ENCODE measurements around the gene ECI1. TPM values are rescaled to one million over a fixed set of nuclear protein-coding genes. Genes with fewer than 3 reads are reported as not detected.
A peak's percentile ranks its signal among the peaks of the same experiment; 100 is the strongest.

ECI1 gene
- total and polyA plus RNA-seq, 2 of the 13 experiments (the other 11 are each of a cell fraction or from before 2014, with no cell fraction given): 82.0 to 102 TPM

DNA sequence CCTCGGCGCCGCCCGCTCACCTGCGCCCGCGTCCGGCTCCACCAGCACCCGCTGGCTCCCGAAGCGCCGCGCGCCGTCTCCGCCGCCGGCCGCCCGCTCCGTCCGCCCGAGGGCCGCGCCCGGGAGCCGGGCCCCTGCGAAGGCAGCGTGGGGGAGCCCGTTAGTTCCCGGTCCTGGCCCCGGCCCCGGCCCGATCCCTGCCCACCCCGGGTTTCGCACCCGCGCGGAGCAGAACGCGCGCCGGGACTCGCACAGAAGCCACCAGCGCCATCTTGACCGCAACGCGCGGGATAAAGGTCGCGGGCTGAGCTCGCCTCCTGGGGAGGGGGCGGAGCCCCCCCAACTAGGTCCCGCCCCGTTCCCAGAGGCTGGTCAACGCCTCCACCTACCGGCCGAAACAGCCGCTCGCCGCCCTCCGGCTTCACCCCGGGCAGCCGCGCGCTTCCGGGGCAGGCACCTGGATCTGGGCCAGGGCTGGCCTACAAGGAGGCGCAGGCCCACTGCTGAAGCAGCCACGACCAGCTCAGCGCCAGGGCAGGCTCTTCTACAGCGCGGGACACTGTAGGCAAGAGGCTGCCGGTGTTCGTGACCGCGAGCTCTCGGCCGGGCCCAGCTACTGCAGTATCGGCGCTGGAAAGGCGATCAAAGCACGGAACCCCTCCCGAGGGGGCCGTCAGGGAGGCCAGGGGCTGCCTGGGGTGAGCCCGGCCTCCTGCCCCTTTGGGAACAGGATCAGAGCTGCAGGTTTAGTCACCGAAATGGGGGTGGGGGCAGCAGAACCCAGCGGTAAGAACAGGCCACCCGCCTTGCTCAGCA lies at the start of gene ECI1 (continued):
- TF ChIP-seq ATRX (CRISPR knock-in tag; IDR thresholded peaks at IDR 0.05; ENCODE audit: borderline replicate concordance): no peak
- TF ChIP-seq, protein P1, sequence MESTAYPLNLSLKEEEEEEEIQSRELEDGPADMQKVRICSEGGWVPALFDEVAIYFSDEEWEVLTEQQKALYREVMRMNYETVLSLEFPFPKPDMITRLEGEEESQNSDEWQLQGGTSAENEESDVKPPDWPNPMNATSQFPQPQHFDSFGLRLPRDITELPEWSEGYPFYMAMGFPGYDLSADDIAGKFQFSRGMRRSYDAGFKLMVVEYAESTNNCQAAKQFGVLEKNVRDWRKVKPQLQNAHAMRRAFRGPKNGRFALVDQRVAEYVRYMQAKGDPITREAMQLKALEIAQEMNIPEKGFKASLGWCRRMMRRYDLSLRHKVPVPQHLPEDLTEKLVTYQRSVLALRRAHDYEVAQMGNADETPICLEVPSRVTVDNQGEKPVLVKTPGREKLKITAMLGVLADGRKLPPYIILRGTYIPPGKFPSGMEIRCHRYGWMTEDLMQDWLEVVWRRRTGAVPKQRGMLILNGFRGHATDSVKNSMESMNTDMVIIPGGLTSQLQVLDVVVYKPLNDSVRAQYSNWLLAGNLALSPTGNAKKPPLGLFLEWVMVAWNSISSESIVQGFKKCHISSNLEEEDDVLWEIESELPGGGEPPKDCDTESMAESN (CRISPR knock-in tag; conservative IDR thresholded peaks at IDR 0.05): peak; percentile 73; the same call in 1 of the 2 replicates
- TF ChIP-seq, protein P2, sequence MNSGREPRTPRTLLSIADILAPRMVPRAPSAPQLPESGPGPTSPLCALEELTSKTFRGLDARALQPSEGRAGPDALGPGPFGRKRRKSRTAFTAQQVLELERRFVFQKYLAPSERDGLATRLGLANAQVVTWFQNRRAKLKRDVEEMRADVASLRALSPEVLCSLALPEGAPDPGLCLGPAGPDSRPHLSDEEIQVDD (CRISPR knock-in tag; IDR thresholded peaks at IDR 0.05; ENCODE audit: borderline replicate concordance): no peak
- TF ChIP-seq BORCS8-MEF2B (CRISPR knock-in tag; IDR thresholded peaks at IDR 0.05): peak; percentile 60; the same call in 1 of the 2 replicates
- peak; percentile 84 for TF ChIP-seq HOXA3 (CRISPR knock-in tag; IDR thresholded peaks at IDR 0.05)
- TF ChIP-seq, protein P3, sequence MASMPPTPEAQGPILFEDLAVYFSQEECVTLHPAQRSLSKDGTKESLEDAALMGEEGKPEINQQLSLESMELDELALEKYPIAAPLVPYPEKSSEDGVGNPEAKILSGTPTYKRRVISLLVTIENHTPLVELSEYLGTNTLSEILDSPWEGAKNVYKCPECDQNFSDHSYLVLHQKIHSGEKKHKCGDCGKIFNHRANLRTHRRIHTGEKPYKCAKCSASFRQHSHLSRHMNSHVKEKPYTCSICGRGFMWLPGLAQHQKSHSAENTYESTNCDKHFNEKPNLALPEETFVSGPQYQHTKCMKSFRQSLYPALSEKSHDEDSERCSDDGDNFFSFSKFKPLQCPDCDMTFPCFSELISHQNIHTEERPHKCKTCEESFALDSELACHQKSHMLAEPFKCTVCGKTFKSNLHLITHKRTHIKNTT (CRISPR knock-in tag; IDR thresholded peaks at IDR 0.05): no peak
- TF ChIP-seq, protein P4, sequence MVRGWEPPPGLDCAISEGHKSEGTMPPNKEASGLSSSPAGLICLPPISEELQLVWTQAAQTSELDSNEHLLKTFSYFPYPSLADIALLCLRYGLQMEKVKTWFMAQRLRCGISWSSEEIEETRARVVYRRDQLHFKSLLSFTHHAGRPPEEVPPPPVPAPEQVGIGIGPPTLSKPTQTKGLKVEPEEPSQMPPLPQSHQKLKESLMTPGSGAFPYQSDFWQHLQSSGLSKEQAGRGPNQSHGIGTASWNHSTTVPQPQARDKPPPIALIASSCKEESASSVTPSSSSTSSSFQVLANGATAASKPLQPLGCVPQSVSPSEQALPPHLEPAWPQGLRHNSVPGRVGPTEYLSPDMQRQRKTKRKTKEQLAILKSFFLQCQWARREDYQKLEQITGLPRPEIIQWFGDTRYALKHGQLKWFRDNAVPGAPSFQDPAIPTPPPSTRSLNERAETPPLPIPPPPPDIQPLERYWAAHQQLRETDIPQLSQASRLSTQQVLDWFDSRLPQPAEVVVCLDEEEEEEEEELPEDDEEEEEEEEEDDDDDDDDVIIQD (CRISPR knock-in tag; IDR thresholded peaks at IDR 0.05; ENCODE audit: low read depth): peak; percentile 63
- no peak for TF ChIP-seq NKX3-1 (CRISPR knock-in tag; IDR thresholded peaks at IDR 0.05)
- TF ChIP-seq, protein P5, sequence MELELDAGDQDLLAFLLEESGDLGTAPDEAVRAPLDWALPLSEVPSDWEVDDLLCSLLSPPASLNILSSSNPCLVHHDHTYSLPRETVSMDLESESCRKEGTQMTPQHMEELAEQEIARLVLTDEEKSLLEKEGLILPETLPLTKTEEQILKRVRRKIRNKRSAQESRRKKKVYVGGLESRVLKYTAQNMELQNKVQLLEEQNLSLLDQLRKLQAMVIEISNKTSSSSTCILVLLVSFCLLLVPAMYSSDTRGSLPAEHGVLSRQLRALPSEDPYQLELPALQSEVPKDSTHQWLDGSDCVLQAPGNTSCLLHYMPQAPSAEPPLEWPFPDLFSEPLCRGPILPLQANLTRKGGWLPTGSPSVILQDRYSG (CRISPR knock-in tag; IDR thresholded peaks at IDR 0.05): 0 out of 2 replicates have a peak, but pooled peaks have one; percentile 23
- TF ChIP-seq, protein P6, sequence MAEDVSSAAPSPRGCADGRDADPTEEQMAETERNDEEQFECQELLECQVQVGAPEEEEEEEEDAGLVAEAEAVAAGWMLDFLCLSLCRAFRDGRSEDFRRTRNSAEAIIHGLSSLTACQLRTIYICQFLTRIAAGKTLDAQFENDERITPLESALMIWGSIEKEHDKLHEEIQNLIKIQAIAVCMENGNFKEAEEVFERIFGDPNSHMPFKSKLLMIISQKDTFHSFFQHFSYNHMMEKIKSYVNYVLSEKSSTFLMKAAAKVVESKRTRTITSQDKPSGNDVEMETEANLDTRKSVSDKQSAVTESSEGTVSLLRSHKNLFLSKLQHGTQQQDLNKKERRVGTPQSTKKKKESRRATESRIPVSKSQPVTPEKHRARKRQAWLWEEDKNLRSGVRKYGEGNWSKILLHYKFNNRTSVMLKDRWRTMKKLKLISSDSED (CRISPR knock-in tag; IDR thresholded peaks at IDR 0.05): no peak
- TF ChIP-seq TBL1XR1 (IDR thresholded peaks at IDR 0.05; ENCODE audit: borderline replicate concordance, low read length, partially characterized antibody): peak; percentile 88
- TF ChIP-seq, protein P7, sequence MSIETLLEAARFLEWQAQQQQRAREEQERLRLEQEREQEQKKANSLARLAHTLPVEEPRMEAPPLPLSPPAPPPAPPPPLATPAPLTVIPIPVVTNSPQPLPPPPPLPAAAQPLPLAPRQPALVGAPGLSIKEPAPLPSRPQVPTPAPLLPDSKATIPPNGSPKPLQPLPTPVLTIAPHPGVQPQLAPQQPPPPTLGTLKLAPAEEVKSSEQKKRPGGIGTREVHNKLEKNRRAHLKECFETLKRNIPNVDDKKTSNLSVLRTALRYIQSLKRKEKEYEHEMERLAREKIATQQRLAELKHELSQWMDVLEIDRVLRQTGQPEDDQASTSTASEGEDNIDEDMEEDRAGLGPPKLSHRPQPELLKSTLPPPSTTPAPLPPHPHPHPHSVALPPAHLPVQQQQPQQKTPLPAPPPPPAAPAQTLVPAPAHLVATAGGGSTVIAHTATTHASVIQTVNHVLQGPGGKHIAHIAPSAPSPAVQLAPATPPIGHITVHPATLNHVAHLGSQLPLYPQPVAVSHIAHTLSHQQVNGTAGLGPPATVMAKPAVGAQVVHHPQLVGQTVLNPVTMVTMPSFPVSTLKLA (IDR thresholded peaks at IDR 0.05): 0 out of 2 replicates have a peak, but pooled peaks have one; percentile 17
- peak; percentile 49; the same call in 1 of the 2 replicates for TF ChIP-seq ZMYM3 (CRISPR knock-in tag; IDR thresholded peaks at IDR 0.05)
- TF ChIP-seq, protein P8, sequence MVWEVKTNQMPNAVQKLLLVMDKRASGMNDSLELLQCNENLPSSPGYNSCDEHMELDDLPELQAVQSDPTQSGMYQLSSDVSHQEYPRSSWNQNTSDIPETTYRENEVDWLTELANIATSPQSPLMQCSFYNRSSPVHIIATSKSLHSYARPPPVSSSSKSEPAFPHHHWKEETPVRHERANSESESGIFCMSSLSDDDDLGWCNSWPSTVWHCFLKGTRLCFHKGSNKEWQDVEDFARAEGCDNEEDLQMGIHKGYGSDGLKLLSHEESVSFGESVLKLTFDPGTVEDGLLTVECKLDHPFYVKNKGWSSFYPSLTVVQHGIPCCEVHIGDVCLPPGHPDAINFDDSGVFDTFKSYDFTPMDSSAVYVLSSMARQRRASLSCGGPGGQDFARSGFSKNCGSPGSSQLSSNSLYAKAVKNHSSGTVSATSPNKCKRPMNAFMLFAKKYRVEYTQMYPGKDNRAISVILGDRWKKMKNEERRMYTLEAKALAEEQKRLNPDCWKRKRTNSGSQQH (CRISPR knock-in tag; IDR thresholded peaks at IDR 0.05; ENCODE audit: low read depth): 0 out of 2 replicates have a peak, but pooled peaks have one; percentile 22
- TF ChIP-seq JUNB (CRISPR knock-in tag; IDR thresholded peaks at IDR 0.05; ENCODE audit: borderline replicate concordance): no peak
- TF ChIP-seq SKI (IDR thresholded peaks at IDR 0.05; ENCODE audit: partially characterized antibody): peak; percentile 68
- TF ChIP-seq BRCA1 (CRISPR knock-in tag; IDR thresholded peaks at IDR 0.05): peak; percentile 83; the same call in 1 of the 2 replicates
- TF ChIP-seq MAFF (IDR thresholded peaks at IDR 0.05; ENCODE audit: low read depth, low read length): no peak

Data from HepG2 (cell line).